ENCODE measurements around the gene NDUFC2. TPM values are rescaled to one million over a fixed set of nuclear protein-coding genes. Genes with fewer than 3 reads are reported as not detected.

NDUFC2 gene
- total RNA-seq, 1 donor from 2014 or later: 106 TPM

GRCh38 chr11:78039919-78040671 is 39.6 kb downstream of the NDUFC2 start:
- TF ChIP-seq POLR2AphosphoS5 (IDR thresholded peaks at IDR 0.05; ENCODE audit: insufficient read depth in 1 of 2, low read depth in 1 of 2): peak in 1 of 2 donors; percentile 15
- TF ChIP-seq POLR2A (IDR thresholded peaks at IDR 0.05): no peak
- Histone ChIP-seq H3K36me3 (no peaks in the 10 kb centered on the region), H3K4me3 (peak overlapping the region in 1 of 2 donors; percentile 11), H3K9me3 (no peaks in the 10 kb centered on the region), H3K4me1 (peaks cover 15% of the 10 kb centered on the region), H3K27ac (peak overlapping the region; percentile 3), H3K27me3 (no peaks in the 10 kb centered on the region)
- DNase-seq (ENCODE audit: extremely low spot score in 2 of 2): no peak
- intact Hi-C loops (cut with DNase I): no loop called here

GRCh38 chr11:78039391-78039918 is 40.2 kb downstream of the NDUFC2 start:
- TF ChIP-seq POLR2A (IDR thresholded peaks at IDR 0.05) (no peak), CTCF (IDR thresholded peaks at IDR 0.05) (no peak), POLR2AphosphoS5 (IDR thresholded peaks at IDR 0.05; ENCODE audit: insufficient read depth in 1 of 2, low read depth in 1 of 2) (no peak)
- H3K27me3 ChIP-seq: no peaks in the 10 kb centered on the region
- H3K27ac ChIP-seq: peak overlapping the region; percentile 3

DNA sequence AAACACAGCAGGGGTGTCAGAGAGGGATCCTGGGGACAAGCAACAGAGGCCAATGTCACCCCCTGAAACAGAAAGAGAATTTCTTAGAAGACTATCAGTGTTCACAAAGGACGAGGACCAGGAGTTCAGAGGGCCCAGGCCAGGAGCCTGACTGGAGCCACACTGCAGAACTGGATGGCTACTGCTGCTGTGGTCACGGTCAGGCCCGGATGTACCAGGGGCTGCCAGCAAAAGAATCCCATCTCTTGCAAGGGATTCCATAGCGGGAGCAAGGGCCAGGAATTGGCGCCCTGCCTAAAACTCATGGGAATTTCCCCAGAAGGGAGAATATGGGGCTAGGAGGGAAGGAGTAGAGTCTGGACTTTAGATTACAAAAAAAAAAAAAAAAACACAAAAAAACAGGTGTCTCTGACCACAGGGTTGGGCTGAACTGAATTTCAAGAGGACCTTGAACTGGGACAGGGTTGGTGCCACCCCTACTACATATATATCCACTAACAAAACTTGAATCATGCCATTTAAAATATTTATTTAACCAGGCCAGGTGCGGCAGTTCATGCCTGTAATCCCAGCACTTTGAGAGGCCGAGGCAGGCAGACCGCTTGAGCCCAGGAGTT is 40.9 kb downstream of the NDUFC2 start:
- no peak for DNase-seq (ENCODE audit: extremely low spot score in 2 of 2)
- Histone ChIP-seq H3K36me3 (no peaks in the 10 kb centered on the region), H3K4me1 (peaks cover 15% of the 10 kb centered on the region), H3K27me3 (no peaks in the 10 kb centered on the region), H3K27ac (no peak overlapping the region), H3K4me3 (no peak overlapping the region), H3K9me3 (no peaks in the 10 kb centered on the region)
- intact Hi-C loops (cut with DNase I): no loop called here
- TF ChIP-seq POLR2AphosphoS5 (IDR thresholded peaks at IDR 0.05; ENCODE audit: insufficient read depth in 1 of 2, low read depth in 1 of 2) (no peak), CTCF (IDR thresholded peaks at IDR 0.05) (no peak), POLR2A (IDR thresholded peaks at IDR 0.05) (no peak)

More at GRCh38 chr11:78039391-78039918, 40.2 kb downstream of the NDUFC2 start:
- DNase-seq (ENCODE audit: extremely low spot score in 2 of 2): no peak
- H3K9me3 ChIP-seq: no peaks in the 10 kb centered on the region
- H3K36me3 ChIP-seq: no peaks in the 10 kb centered on the region
- peaks cover 15% of the 10 kb centered on the region for H3K4me1 ChIP-seq
- intact Hi-C loops (cut with DNase I): no loop called here
- peak overlapping the region in 1 of 2 donors; percentile 11 for H3K4me3 ChIP-seq

- Histone ChIP-seq H3K4me3 (no peak overlapping the region), H3K36me3 (no peaks in the 10 kb centered on the region), H3K4me1 (peaks cover 15% of the 10 kb centered on the region), H3K27ac (no peak overlapping the region), H3K27me3 (no peaks in the 10 kb centered on the region), H3K9me3 (no peaks in the 10 kb centered on the region)
- no peak for DNase-seq (ENCODE audit: extremely low spot score in 2 of 2)
- intact Hi-C loops (cut with DNase I): no loop called here
- TF ChIP-seq CTCF (IDR thresholded peaks at IDR 0.05) (no peak), POLR2AphosphoS5 (IDR thresholded peaks at IDR 0.05; ENCODE audit: insufficient read depth in 1 of 2, low read depth in 1 of 2) (no peak), POLR2A (IDR thresholded peaks at IDR 0.05) (no peak)
Observed at GRCh38 chr11:78037825-78038620, 41.6 kb downstream of the NDUFC2 start.

DNA sequence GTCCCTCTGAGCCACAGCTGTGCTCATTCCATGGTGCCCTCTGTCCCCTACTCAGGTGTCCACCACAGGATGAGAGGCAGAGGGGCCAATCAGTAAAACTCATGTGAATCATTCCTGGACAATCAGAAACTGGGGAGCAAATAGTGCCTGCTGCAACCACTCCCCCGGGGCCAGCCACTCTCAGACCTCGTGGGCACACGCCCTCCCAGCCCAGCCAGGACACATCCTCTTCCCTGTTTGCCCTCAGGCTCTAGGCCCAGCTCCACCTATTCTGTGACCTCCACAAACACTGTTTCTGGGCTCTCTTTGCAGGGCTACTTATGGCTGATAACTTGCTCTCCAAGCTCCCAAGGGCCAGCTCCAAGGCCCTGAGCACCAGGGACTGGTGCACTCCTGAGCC is 42.6 kb downstream of the NDUFC2 start:
- TF ChIP-seq POLR2A (IDR thresholded peaks at IDR 0.05) (no peak), POLR2AphosphoS5 (IDR thresholded peaks at IDR 0.05; ENCODE audit: insufficient read depth in 1 of 2, low read depth in 1 of 2) (no peak), CTCF (IDR thresholded peaks at IDR 0.05) (no peak)
- Histone ChIP-seq H3K4me3 (no peak overlapping the region), H3K9me3 (no peaks in the 10 kb centered on the region), H3K4me1 (peaks cover 15% of the 10 kb centered on the region), H3K27me3 (no peaks in the 10 kb centered on the region), H3K36me3 (no peaks in the 10 kb centered on the region), H3K27ac (no peak overlapping the region)
- intact Hi-C loops (cut with DNase I): no loop called here
- no peak for DNase-seq (ENCODE audit: extremely low spot score in 2 of 2)

Data from vagina (tissue), 2 donors.